LNCaP clone FGC (cell line): ENCODE measurements around the gene SETD1B.
A peak's percentile ranks its signal among the peaks of the same experiment; 100 is the strongest.

Experiments
- DNase-seq: peaks from one replicate; pipeline ENCODE4 v3.0.0-alpha.2; 2011; ENCODE audit warnings: low read depth
- H3K4me3 ChIP-seq: 2 replicates; pipeline ENCODE4 v1.5.1; 2011; ENCODE audit warnings: mild to moderate bottlenecking, low read depth, low read length, control low read depth
- CTCF ChIP-seq: IDR thresholded peaks from 2 replicates; pipeline ENCODE4 v1.5.1; 2012; ENCODE audit warnings: mild to moderate bottlenecking; ENCODE audit not compliant: control insufficient read depth, insufficient read depth; ENCODE audit errors: extremely low read depth

The SETD1B gene

DNA sequence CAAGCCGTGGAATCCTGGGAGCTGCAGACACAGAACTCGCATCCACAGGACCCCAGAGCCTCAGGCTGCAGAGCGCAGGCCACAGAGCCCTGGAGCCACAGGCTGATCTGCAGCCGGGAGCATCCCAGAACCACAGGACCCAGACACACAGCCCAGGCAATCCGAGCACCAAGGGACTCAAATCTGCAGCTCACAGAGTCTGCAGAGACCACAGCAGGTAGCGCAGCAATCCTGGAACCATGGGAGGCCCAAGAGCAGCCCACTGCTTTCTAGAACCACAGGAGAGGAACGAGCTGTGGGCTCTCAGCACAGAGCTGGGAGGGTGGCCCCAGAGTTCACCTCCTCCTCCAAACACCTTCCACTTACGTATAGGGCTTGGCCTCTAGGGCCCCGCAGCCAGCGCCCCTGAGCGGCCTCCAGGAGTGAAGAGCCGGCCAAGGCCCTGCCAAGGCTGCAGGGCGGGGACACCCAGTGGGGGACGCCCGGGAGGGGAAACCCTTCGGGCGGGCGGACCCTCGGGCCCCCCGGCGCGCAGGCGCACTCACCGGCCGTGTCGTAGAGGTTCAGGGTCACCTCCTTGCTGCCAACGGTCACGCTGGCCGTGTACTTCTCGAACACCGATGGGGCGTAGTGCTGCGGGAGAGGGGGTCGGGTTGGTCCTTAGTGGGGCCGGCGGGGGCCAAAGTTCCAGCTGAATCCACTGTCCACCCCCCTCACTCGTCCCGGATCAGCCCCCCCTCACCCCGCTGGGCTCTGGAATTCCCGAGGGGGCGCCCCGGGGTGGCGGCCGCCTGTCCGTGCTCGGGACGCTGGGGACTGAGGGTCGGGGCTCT, 11.0 kb upstream of the SETD1B start:
- no peak for DNase-seq
- H3K4me3 ChIP-seq, result peak overlapping the region; percentile 68
- no peak for TF ChIP-seq CTCF

DNA sequence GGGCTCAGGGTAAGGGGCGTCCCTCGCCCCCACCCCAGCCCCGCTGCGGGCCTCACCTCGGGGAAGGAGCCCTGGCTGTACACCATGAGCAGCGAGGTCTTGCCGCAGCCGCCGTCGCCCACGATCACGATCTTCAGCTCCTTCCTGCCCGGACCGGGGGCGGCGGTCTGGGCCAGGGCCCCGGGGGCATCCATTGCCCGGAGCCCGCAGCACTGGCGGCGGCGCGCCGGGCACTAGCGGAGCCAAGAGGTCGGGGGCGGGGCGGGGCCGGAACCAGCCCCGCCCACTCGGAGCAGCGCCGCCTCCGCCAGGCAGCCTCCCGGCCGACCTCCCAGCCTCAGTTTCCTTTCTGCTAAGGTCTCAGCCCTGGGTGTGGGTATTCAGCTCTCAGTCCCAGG, 10.4 kb upstream of the SETD1B start, which contains the start of gene RHOF:
Gene RHOF, minus strand, starts transcription at position 249 of the 398 bp plus-strand sequence. Its CDS starts 55 bp downstream, at position 194.
- peak within 1 kb of the TSS; percentile 68 for H3K4me3 ChIP-seq
- TF ChIP-seq CTCF, result no peak
- DNase-seq, result no peak

GRCh38 chr12:121793838-121794533, 9.8 kb upstream of the SETD1B start:
- peak; percentile 99 for TF ChIP-seq CTCF
- DNase-seq, result peak; percentile 70
- peak overlapping the region; percentile 68 for H3K4me3 ChIP-seq

GRCh38 chr12:121794534-121795033, 9.2 kb upstream of the SETD1B start:
- peak overlapping the region; percentile 68 for H3K4me3 ChIP-seq
- DNase-seq, result no peak
- TF ChIP-seq CTCF, result no peak

DNA sequence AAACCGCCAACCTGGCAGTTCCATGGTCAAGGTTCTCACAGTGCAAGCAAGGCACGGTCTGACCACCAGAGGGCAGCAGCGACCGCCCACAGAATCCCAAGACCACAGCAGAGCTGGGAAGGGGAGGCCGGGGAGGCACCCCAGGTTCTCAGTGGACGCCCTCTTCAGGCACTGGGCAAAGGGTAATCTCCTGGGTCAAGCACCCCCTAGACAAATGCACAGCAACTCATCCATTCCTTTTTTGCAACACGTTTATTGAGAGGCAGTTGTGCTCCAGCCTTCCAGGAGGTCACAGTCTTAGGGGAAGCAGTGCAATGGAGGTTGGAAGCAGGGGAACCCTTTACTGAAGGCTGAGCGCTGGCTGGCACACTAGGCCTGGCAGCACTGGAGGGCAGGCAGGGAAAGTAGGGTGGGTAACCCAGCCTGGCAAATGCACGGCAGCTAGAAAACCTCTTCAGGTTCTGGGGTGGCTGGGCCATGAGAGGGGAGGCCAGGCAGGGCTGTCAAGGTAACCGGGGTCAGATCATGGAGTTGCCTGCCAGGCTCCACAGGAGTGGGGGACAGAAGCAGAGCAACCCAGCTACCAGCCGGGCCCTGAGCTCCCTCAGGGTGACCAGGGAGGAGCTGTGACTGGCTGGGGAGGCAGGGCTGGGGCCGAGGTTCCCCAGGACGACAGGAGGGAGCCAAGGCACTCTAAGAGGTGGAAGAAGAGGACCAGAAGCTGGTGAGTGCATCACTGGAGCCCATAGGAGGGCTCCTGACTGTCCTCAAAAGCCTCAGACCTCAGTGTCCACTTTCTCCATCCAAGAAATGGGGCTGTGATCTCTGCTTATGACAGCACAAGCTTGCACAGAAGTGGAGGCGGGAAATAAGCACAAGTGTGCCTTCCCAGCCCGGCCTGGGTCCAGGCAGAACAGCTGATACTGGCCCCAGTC, 8.5 kb upstream of the SETD1B start:
- no peak for DNase-seq
- TF ChIP-seq CTCF, result peak; percentile 93
- H3K4me3 ChIP-seq, result peak overlapping the region; percentile 68
